Erythroblast (primary cell): ENCODE data around the gene EEFSEC.

Source experiments
- DNase-seq, 2 experiments: peaks; one replicate each; lab custom pipeline; 2025; lab: John Stamatoyannopoulos, UW
- GATA1 ChIP-seq: IDR thresholded peaks from 2 replicates; pipeline ENCODE4 v1.6.1; 2011; ENCODE audit warnings: low read depth, mild to moderate bottlenecking, control low read depth, low read length, moderate library complexity
- POLR2A ChIP-seq: IDR thresholded peaks from 2 replicates; pipeline ENCODE4 v1.6.1; 2011; ENCODE audit warnings: mild to moderate bottlenecking, low read length

Gene EEFSEC

DNA sequence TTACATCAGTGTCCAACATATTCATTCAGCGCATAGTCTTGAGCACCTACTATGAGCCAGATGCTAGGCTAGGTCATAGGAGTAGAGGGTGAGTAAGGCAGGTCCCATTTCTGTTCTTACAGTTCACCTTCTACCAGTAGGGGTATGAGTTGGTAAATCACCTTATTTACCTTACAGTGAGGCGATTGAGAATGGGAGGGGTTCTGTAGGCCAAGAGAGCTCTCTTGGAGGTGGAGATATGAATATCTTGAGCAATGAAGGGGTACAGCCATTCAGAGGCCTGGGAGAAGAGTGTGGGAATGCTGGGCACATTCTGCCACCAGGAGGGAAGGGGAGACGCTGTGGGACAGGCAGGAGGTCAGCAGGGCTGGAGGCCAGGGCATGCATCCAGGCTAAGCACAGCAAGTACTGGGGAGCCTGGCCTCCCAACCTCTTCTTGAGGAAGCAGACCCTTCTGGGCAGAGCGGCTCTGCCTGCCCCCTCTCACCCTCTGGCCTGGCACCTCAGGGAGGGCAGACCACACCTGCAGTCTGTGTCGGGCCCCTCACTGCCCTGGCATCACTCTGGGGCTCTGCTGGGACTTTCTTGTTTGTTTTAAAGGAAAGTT lies 123.4 kb downstream of the EEFSEC start:
- no peak for TF ChIP-seq GATA1
- no peak for TF ChIP-seq POLR2A
- no peak for DNase-seq

- no peak for DNase-seq
- TF ChIP-seq POLR2A = no peak
- TF ChIP-seq GATA1 = no peak
These were observed 124.2 kb downstream of the EEFSEC start for GRCh38 chr3:128277378-128278069.

DNA sequence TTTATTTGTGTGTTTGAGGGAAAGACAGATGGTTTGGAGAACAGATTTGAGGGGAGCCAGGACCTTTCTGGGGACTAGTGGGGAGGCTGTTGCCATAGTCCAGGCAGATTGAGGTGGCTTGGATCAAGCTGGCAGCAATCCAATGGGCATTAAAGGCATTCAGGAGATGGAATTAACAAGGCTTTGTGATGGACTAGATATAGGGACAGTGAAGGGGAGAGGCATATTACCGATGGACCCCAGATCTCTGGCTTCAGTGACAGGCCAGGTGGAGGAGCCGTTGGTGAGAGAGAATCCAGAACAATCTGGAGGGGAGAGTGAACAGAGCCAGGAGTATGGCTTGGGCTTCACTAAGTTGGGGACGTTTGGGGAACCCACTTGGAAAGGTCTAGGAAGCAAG lies 124.8 kb downstream of the EEFSEC start:
- TF ChIP-seq GATA1 (no peak), POLR2A (no peak)
- DNase-seq = no peak

- no peak for DNase-seq
- TF ChIP-seq POLR2A = no peak
- no peak for TF ChIP-seq GATA1
These were observed 125.7 kb downstream of the EEFSEC start for GRCh38 chr3:128278761-128279600.

- DNase-seq = no peak
These were observed 126.3 kb downstream of the EEFSEC start for GRCh38 chr3:128279601-128279880.

GRCh38 chr3:128280481-128281052 lies 127.3 kb downstream of the EEFSEC start:
- no peak for DNase-seq
- TF ChIP-seq GATA1 (no peak), POLR2A (no peak)

More at GRCh38 chr3:128279601-128279880, 126.3 kb downstream of the EEFSEC start:
- TF ChIP-seq GATA1 (no peak), POLR2A (no peak)

GRCh38 chr3:128281056-128281455 lies 127.8 kb downstream of the EEFSEC start:
- no peak for DNase-seq

GRCh38 chr3:128281461-128282367 lies 128.4 kb downstream of the EEFSEC start:
- no peak for TF ChIP-seq GATA1
- no peak for TF ChIP-seq POLR2A
- DNase-seq = no peak

More at GRCh38 chr3:128281056-128281455, 127.8 kb downstream of the EEFSEC start:
- TF ChIP-seq POLR2A (no peak), GATA1 (no peak)

GRCh38 chr3:128282380-128283196 lies 129.3 kb downstream of the EEFSEC start:
- no peak for TF ChIP-seq POLR2A
- no peak for TF ChIP-seq GATA1
- DNase-seq = no peak

GRCh38 chr3:128283421-128283820 lies 130.1 kb downstream of the EEFSEC start:
- TF ChIP-seq POLR2A (no peak), GATA1 (no peak)
- no peak for DNase-seq

DNA sequence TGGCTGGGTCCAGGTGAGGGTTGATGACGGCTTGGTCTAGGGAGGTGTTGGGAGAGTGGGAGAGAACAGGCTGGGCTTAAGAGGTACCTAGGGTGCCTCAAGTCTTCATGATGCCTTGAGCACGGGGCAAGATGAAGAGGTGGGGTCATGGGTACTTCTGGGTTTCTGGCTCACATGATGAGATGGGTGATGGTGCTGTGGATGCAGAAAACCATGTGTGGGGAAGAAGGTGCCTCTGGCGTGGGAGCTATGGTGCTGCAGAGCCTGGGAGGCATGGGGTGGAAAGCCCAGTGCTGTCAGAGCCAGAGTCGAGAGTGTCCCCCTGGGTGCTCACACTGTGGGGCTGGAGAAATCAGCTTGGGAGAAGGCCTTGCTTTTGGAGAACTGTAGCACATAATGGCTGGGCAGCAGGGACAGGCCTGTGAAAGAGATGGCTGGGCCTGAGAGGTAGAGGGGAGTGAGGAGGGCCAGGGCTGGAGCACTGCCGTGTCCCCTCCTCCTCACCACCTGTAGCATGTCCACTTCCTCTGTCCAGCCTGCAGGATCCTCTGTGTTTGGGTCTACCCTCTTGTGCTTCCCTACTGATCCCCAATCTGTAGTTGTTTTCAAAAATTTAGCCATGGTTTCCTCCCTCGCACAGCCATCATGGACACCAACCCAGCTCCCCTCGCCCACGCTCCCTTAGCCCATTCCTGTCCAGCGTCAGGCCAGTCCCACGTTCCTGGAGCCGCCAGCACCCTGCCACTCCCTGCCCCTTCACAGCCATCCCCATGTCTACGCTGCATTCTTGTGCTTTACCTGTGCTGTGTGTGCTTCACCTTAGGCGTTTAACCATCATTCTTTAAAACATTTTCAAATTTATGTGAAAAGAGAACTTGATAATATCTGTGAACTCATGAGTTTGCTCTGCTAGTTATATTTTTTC lies 132.0 kb downstream of the EEFSEC start:
- no peak for DNase-seq
- TF ChIP-seq GATA1 = no peak
